IMR-90 (cell line): ENCODE measurements around the gene SLC6A3. TPM values are rescaled to one million over a fixed set of nuclear protein-coding genes. Genes with fewer than 3 reads are reported as not detected.

ENCODE experiments used
- ATAC-seq: fragments of 200-7000 bp; cut with Tn5 transposase; 2 replicates; pipeline ENCODE4 v1.9.1; 2020; ENCODE audit warnings: low read depth, mild to moderate bottlenecking, moderate library complexity
- BruUV-seq: library from RNA; stranded (reverse); fragments of 400-500 nt; replicated peaks from 2 replicates; lab custom pipeline; 2021; lab: Mats Ljungman, UMichigan
- CTCF ChIA-PET: fragments of 300-600 bp; formaldehyde crosslinking; extraction: SDS; loops from one replicate; lab custom pipeline; 2021; ENCODE audit warnings: antibody characterized with exemption; lab: Yijun Ruan, JAX
- POLR2A ChIA-PET: fragments of 300-600 bp; sonication (Branson Sonifier 250); formaldehyde crosslinking; loops from one replicate; lab custom pipeline; 2022; ENCODE audit warnings: antibody characterized with exemption; ENCODE audit not compliant: unreplicated experiment; lab: Charles Lee
- DNase-seq: peaks from one replicate; pipeline ENCODE4 v3.0.0; 2013
- H2AFZ ChIP-seq: replicated peaks from 2 replicates; pipeline ENCODE3; 2013; ENCODE audit warnings: low read length, mild to moderate bottlenecking; ENCODE audit not compliant: poor library complexity
- H2AK5ac ChIP-seq: 2 replicates; pipeline ENCODE4 v1.6.1; 2013; ENCODE audit warnings: low read depth, low read length, inconsistent platforms
- H2AK9ac ChIP-seq: replicated peaks from 2 replicates; pipeline ENCODE3; 2013; ENCODE audit warnings: mild to moderate bottlenecking, low read depth, low read length, moderate library complexity; ENCODE audit not compliant: poor library complexity
- H2BK120ac ChIP-seq: 2 replicates; pipeline ENCODE4 v1.6.1; 2013; ENCODE audit warnings: low read depth, low read length, inconsistent platforms
- H2BK15ac ChIP-seq: 3 replicates; pipeline ENCODE4 v1.6.1; 2013; ENCODE audit warnings: low read depth, low read length, inconsistent platforms
- H2BK20ac ChIP-seq: 2 replicates; pipeline ENCODE4 v1.6.1; 2013; ENCODE audit warnings: low read depth, mild to moderate bottlenecking, inconsistent platforms, low read length, moderate library complexity
- H2BK5ac ChIP-seq: 2 replicates; pipeline ENCODE4 v1.6.1; 2013; ENCODE audit warnings: mild to moderate bottlenecking, low read depth, low read length, inconsistent platforms; ENCODE audit not compliant: poor library complexity, severe bottlenecking
- H3K14ac ChIP-seq: replicated peaks from 2 replicates; pipeline ENCODE4 v1.6.1; 2013; ENCODE audit warnings: low read depth, low read length, inconsistent platforms
- H3K18ac ChIP-seq: 2 replicates; pipeline ENCODE4 v1.6.1; 2013; ENCODE audit warnings: low read depth, low read length, control low read depth
- H3K23ac ChIP-seq: 2 replicates; pipeline ENCODE4 v1.6.1; 2013; ENCODE audit warnings: low read depth, low read length, inconsistent platforms
- H3K27ac ChIP-seq: 2 replicates; pipeline ENCODE4 v1.5.1; 2013; ENCODE audit warnings: mild to moderate bottlenecking, control low read depth, low read length; ENCODE audit not compliant: insufficient read depth
- H3K27me3 ChIP-seq: 2 replicates; pipeline ENCODE4 v1.6.1; 2013; ENCODE audit warnings: low read length; ENCODE audit not compliant: control insufficient read depth, insufficient read depth
- H3K36me3 ChIP-seq: 2 replicates; pipeline ENCODE4 v1.6.1; 2013; ENCODE audit warnings: low read length, mixed read lengths; ENCODE audit not compliant: control insufficient read depth, insufficient read depth
- H3K4ac ChIP-seq: 2 replicates; pipeline ENCODE4 v1.6.1; 2013; ENCODE audit warnings: low read depth, low read length, inconsistent platforms
- H3K4me1 ChIP-seq: 2 replicates; pipeline ENCODE4 v1.6.1; 2013; ENCODE audit warnings: low read length, mixed read lengths; ENCODE audit not compliant: control insufficient read depth, insufficient read depth
- H3K4me2 ChIP-seq: 2 replicates; pipeline ENCODE4 v1.6.1; 2013; ENCODE audit warnings: low read depth, mild to moderate bottlenecking, control low read depth, low read length, moderate library complexity
- H3K4me3 ChIP-seq: 2 replicates; pipeline ENCODE4 v1.5.1; 2013; ENCODE audit warnings: low read depth, mild to moderate bottlenecking, control low read depth, low read length, moderate library complexity; ENCODE audit not compliant: insufficient read depth
- H3K56ac ChIP-seq: 2 replicates; pipeline ENCODE4 v1.6.1; 2013; ENCODE audit warnings: low read length, inconsistent platforms; ENCODE audit not compliant: insufficient read depth; ENCODE audit errors: extremely low read depth
- H3K79me1 ChIP-seq, 2 experiments: 2 replicates each; pipeline ENCODE4 v1.6.1; 2013; ENCODE audit warnings: low read length in 2 of 2, inconsistent platforms in 1 of 2, low read depth in 1 of 2
- H3K9ac ChIP-seq: 2 replicates; pipeline ENCODE4 v1.6.1; 2013; ENCODE audit warnings: low read depth, low read length, control low read depth
- H3K9me1 ChIP-seq: 2 replicates; pipeline ENCODE4 v1.6.1; 2013; ENCODE audit warnings: low read length, inconsistent platforms; ENCODE audit not compliant: insufficient read depth
- H3K9me3 ChIP-seq: 2 replicates; pipeline ENCODE4 v1.6.1; 2013; ENCODE audit warnings: low read length; ENCODE audit not compliant: control insufficient read depth, insufficient read depth
- H4K20me1 ChIP-seq: 2 replicates; pipeline ENCODE4 v1.6.1; 2013; ENCODE audit warnings: low read length, inconsistent platforms; ENCODE audit not compliant: insufficient read depth
- H4K5ac ChIP-seq: 2 replicates; pipeline ENCODE4 v1.6.1; 2013; ENCODE audit warnings: mild to moderate bottlenecking, low read depth, low read length, control low read depth
- H4K8ac ChIP-seq, 2 experiments: 2 replicates each; pipeline ENCODE4 v1.6.1; 2013; ENCODE audit warnings: low read depth in 2 of 2, low read length in 2 of 2, control low read depth in 1 of 2, inconsistent platforms in 1 of 2
- H4K91ac ChIP-seq: 2 replicates; pipeline ENCODE4 v1.6.1; 2013; ENCODE audit warnings: low read depth, low read length, inconsistent platforms; ENCODE audit not compliant: insufficient read depth
- BHLHE40 ChIP-seq: fragments of 150-350 bp; IDR thresholded peaks from 2 replicates; pipeline ENCODE4 v1.6.1; 2016; ENCODE audit warnings: mild to moderate bottlenecking, low read depth, low read length
- WGBS, 2 experiments: methylation state at CpG; one replicate each; pipeline versions ENCODE4 v1.1.5 to v1.1.7; 2013; ENCODE audit warnings: missing lambda C conversion rate in 2 of 2; ENCODE audit not compliant: insufficient read length in 1 of 2; ENCODE audit errors: extremely low coverage in 2 of 2; 5-methylcytosine and 5-hydroxymethylcytosine counted together
- dilution Hi-C: fragments of 300-500 bp; cut with HindIII; formaldehyde crosslinking; loops from one replicate; pipeline ENCODE4 v1.14.3; 2018; ENCODE audit warnings: low sequenced_read_pairs; ENCODE audit not compliant: unreplicated experiment
- in situ Hi-C: fragments of 300-500 bp; cut with MboI; formaldehyde crosslinking; loops from 3 replicates; pipeline ENCODE4 v1.14.3; 2019; ENCODE audit warnings: low sequenced_read_pairs, inconsistent platforms, mixed read lengths
- intact Hi-C: fragments of 100-400 bp; cut with micrococcal nuclease; formaldehyde crosslinking; loops from 2 replicates; pipeline ENCODE4 v1.10.0; 2022
- polyA plus RNA-seq, 3 experiments: library from polyadenylated mRNA; depleted of rRNA; stranded (reverse); fragments of >200 nt; gene quantifications; 2 replicates each; pipeline ENCODE4 v1.2.3, GENCODE V29; 2012; ENCODE audit warnings: low replicate concordance in 1 of 3
- total RNA-seq: library from RNA; depleted of rRNA; stranded (reverse); fragments of >200 nt; gene quantifications from 2 replicates; pipeline ENCODE4 v1.2.3, GENCODE V29; 2012
- TF ChIP-seq, protein P1 (sequence below): fragments of 150-350 bp; IDR thresholded peaks from 2 replicates; pipeline ENCODE4 v1.6.1; 2017; ENCODE audit warnings: mild to moderate bottlenecking, antibody characterized with exemption, low read length, low read depth

SLC6A3 gene
- total and polyA plus RNA-seq, 2 of the 4 experiments (the other 2 are of a cell fraction), result not detected

- intact Hi-C loops (no loop called here), in situ Hi-C loops (no loop called here), dilution Hi-C loops (no loop called here)
- CTCF ChIA-PET, result interaction anchor here (0.5 kb wide), 1 partner anchor 641 kb away, joined by 3 read pairs; no protein-coding TSS in a partner anchor
- no peak overlapping the region for H2BK5ac ChIP-seq
- H2BK120ac ChIP-seq, result no peak overlapping the region
- H3K23ac ChIP-seq, result no peak overlapping the region
- no peak overlapping the region for H2AFZ ChIP-seq
- no peak overlapping the region for H2AK9ac ChIP-seq
- H3K36me3 ChIP-seq, result no peaks in the 10 kb centered on the region
- H4K8ac ChIP-seq, result no peak overlapping the region
- no peak overlapping the region for H2BK15ac ChIP-seq
- POLR2A ChIA-PET, result no interaction called here
- no peaks in the 10 kb centered on the region for H3K79me1 ChIP-seq
- no peak for TF ChIP-seq BHLHE40
- TF ChIP-seq, protein P1, sequence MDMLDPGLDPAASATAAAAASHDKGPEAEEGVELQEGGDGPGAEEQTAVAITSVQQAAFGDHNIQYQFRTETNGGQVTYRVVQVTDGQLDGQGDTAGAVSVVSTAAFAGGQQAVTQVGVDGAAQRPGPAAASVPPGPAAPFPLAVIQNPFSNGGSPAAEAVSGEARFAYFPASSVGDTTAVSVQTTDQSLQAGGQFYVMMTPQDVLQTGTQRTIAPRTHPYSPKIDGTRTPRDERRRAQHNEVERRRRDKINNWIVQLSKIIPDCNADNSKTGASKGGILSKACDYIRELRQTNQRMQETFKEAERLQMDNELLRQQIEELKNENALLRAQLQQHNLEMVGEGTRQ, result 0 out of 2 replicates have a peak, but pooled peaks have one; percentile 22
- peaks cover 10% of the 10 kb centered on the region; the same call in 1 of the 2 replicates for H3K27me3 ChIP-seq
- no peak overlapping the region for H2BK20ac ChIP-seq
- no peaks in the 10 kb centered on the region for H3K4me1 ChIP-seq
- BruUV-seq, result no TSS peak
- H2AK5ac ChIP-seq, result no peak overlapping the region
- H4K20me1 ChIP-seq, result no peaks in the 10 kb centered on the region
- H3K9me3 ChIP-seq, result peaks cover 5% of the 10 kb centered on the region
- H4K91ac ChIP-seq, result no peak overlapping the region
- WGBS, 2 experiments, result no CpG with 5 or more reads among the region's 12 CpGs
- H3K9me1 ChIP-seq, result no peaks in the 10 kb centered on the region
- no peak overlapping the region for H3K9ac ChIP-seq
- ATAC-seq (no peak), DNase-seq (no peak)
- no peak overlapping the region for H3K18ac ChIP-seq
- H4K5ac ChIP-seq, result no peak overlapping the region
- H3K14ac ChIP-seq, result no peak overlapping the region
- H3K4me3 ChIP-seq, result no peak overlapping the region
- H3K4me2 ChIP-seq, result no peak overlapping the region
- no peak overlapping the region for H3K4ac ChIP-seq
- H3K56ac ChIP-seq, result no peak overlapping the region
- H3K27ac ChIP-seq, result no peak overlapping the region
These were observed 41.2 kb downstream of the SLC6A3 start for GRCh38 chr5:1404062-1404461.
